ENCODE results near the gene ARL4C. TPM values are rescaled to one million over a fixed set of nuclear protein-coding genes. Genes with fewer than 3 reads are reported as not detected.

The ARL4C gene
- polyA plus RNA-seq, 1 of the 3 experiments (the other 2 are of a cell fraction) = 24.0 TPM

- 66% methylated on average over 9 of the region's 9 CpGs for WGBS (ENCODE audit: low lambda C conversion rate)
- H3K9me3 ChIP-seq = no peaks in the 10 kb centered on the region
- TF ChIP-seq GABPA (IDR thresholded peaks at IDR 0.05; ENCODE audit: low read depth) (no peak), RAD21 (IDR thresholded peaks at IDR 0.05; ENCODE audit: low read length) (peak; percentile 93), SMC3 (IDR thresholded peaks at IDR 0.05; ENCODE audit: low read depth, low read length) (peak; percentile 92), YY1 (IDR thresholded peaks at IDR 0.05; ENCODE audit: low read depth) (no peak), TAF1 (IDR thresholded peaks at IDR 0.05; ENCODE audit: borderline replicate concordance, low read depth, low read length) (no peak), USF2 (IDR thresholded peaks at IDR 0.05; ENCODE audit: borderline replicate concordance, low read depth, low read length) (no peak), NRF1 (IDR thresholded peaks at IDR 0.05; ENCODE audit: low read depth, low read length) (no peak)
- TF ChIP-seq, protein P1, sequence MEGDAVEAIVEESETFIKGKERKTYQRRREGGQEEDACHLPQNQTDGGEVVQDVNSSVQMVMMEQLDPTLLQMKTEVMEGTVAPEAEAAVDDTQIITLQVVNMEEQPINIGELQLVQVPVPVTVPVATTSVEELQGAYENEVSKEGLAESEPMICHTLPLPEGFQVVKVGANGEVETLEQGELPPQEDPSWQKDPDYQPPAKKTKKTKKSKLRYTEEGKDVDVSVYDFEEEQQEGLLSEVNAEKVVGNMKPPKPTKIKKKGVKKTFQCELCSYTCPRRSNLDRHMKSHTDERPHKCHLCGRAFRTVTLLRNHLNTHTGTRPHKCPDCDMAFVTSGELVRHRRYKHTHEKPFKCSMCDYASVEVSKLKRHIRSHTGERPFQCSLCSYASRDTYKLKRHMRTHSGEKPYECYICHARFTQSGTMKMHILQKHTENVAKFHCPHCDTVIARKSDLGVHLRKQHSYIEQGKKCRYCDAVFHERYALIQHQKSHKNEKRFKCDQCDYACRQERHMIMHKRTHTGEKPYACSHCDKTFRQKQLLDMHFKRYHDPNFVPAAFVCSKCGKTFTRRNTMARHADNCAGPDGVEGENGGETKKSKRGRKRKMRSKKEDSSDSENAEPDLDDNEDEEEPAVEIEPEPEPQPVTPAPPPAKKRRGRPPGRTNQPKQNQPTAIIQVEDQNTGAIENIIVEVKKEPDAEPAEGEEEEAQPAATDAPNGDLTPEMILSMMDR (IDR thresholded peaks at IDR 0.05) = peak; percentile 64
- TF ChIP-seq, protein P2, sequence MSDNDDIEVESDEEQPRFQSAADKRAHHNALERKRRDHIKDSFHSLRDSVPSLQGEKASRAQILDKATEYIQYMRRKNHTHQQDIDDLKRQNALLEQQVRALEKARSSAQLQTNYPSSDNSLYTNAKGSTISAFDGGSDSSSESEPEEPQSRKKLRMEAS (IDR thresholded peaks at IDR 0.05; ENCODE audit: low read depth) = no peak
- TF ChIP-seq, protein P3, sequence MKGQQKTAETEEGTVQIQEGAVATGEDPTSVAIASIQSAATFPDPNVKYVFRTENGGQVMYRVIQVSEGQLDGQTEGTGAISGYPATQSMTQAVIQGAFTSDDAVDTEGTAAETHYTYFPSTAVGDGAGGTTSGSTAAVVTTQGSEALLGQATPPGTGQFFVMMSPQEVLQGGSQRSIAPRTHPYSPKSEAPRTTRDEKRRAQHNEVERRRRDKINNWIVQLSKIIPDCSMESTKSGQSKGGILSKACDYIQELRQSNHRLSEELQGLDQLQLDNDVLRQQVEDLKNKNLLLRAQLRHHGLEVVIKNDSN (IDR thresholded peaks at IDR 0.05; ENCODE audit: borderline replicate concordance, low read depth) = no peak
- peak; percentile 61 for DNase-seq
- H2AFZ ChIP-seq (ENCODE audit: low read depth) = no peak overlapping the region
- peaks cover 14% of the 10 kb centered on the region for H3F3A ChIP-seq (replicated peaks; ENCODE audit: insufficient read depth)
- H3K4me3 ChIP-seq (ENCODE audit: low read depth in 2 of 2, low read length in 1 of 2) = no peak overlapping the region
- H4K20me1 ChIP-seq (ENCODE audit: insufficient read depth) = peaks cover 8% of the 10 kb centered on the region; the same call in 1 of the 2 replicates
- POLR2A ChIA-PET = no interaction called here
- no peak overlapping the region for H3K9ac ChIP-seq
- H3K79me2 ChIP-seq (ENCODE audit: insufficient read depth) = peaks cover 9% of the 10 kb centered on the region
- no peaks in the 10 kb centered on the region for H3K9me2 ChIP-seq
- H3K4me2 ChIP-seq = no peak overlapping the region
- no peak overlapping the region for H3K27ac ChIP-seq (ENCODE audit: low read depth in 2 of 2, low read length in 1 of 2)
- CTCF ChIA-PET = interaction anchor here (0.6 to 4.2 kb wide), 38 partner anchors 10 to 616 kb away, joined by 3 to 55 read pairs (median 4); no protein-coding TSS in a partner anchor
- no peaks in the 10 kb centered on the region for H3K36me3 ChIP-seq (replicated peaks in 1 of 2; ENCODE audit: control insufficient read depth in 1 of 2, insufficient read depth in 2 of 2, low read length in 1 of 2)
- peaks cover 6 to 8% of the 10 kb centered on the region in 2 experiments; a peak in 2 of 4 replicates for H3K4me1 ChIP-seq (ENCODE audit: control insufficient read depth in 1 of 2, insufficient read depth in 2 of 2, low read depth in 1 of 2, low read length in 1 of 2)
- H3K27me3 ChIP-seq (ENCODE audit: insufficient read depth) = no peaks in the 10 kb centered on the region
Observed at GRCh38 chr2:234500394-234501006, 3.6 kb upstream of the ARL4C start.

- Histone ChIP-seq H3K9me2 (no peaks in the 10 kb centered on the region), H3K9ac (no peak overlapping the region; the same call in 1 of the 2 replicates), H3K4me3 (ENCODE audit: low read depth in 2 of 2, low read length in 1 of 2) (peak overlapping the region in 1 of 2 experiments; percentile 48; a peak in 2 of 4 replicates), H3K36me3 (replicated peaks in 1 of 2; ENCODE audit: control insufficient read depth in 1 of 2, insufficient read depth in 2 of 2, low read length in 1 of 2) (peaks cover 0 to 2% of the 10 kb centered on the region in 2 experiments), H3K27ac (ENCODE audit: low read depth in 2 of 2, low read length in 1 of 2) (no peak overlapping the region), H2AFZ (ENCODE audit: low read depth) (no peak overlapping the region; the same call in 1 of the 2 replicates), H3K4me1 (ENCODE audit: control insufficient read depth in 1 of 2, insufficient read depth in 2 of 2, low read depth in 1 of 2, low read length in 1 of 2) (peaks cover under 1 to 20% of the 10 kb centered on the region in 2 experiments; a peak in 3 of 4 replicates), H4K20me1 (ENCODE audit: insufficient read depth) (peaks cover 32% of the 10 kb centered on the region), H3F3A (replicated peaks; ENCODE audit: insufficient read depth) (peaks cover 8% of the 10 kb centered on the region), H3K9me3 (no peaks in the 10 kb centered on the region), H3K79me2 (ENCODE audit: insufficient read depth) (peaks cover 37% of the 10 kb centered on the region), H3K4me2 (peak overlapping the region; percentile 51; the same call in 1 of the 2 replicates), H3K27me3 (ENCODE audit: insufficient read depth) (no peaks in the 10 kb centered on the region)
- TF ChIP-seq RCOR1 (IDR thresholded peaks at IDR 0.05; ENCODE audit: low read length) = no peak
- TF ChIP-seq NRF1 (IDR thresholded peaks at IDR 0.05; ENCODE audit: low read depth, low read length) = no peak
- TF ChIP-seq FOXM1 (IDR thresholded peaks at IDR 0.05; ENCODE audit: low read depth) = no peak
- TF ChIP-seq ELF1 (IDR thresholded peaks at IDR 0.05) = no peak
- TF ChIP-seq, protein P1 (IDR thresholded peaks at IDR 0.05) = no peak
- TF ChIP-seq SIN3A (IDR thresholded peaks at IDR 0.05; ENCODE audit: borderline replicate concordance, low read depth, low read length) = no peak
- no peak for TF ChIP-seq TCF12 (IDR thresholded peaks at IDR 0.05)
- no peak for TF ChIP-seq NFIC (IDR thresholded peaks at IDR 0.05; ENCODE audit: borderline replicate concordance)
- no peak for TF ChIP-seq MXI1 (IDR thresholded peaks at IDR 0.05; ENCODE audit: low read depth, low read length)
- no peak for TF ChIP-seq USF2 (IDR thresholded peaks at IDR 0.05; ENCODE audit: borderline replicate concordance, low read depth, low read length)
- no peak for TF ChIP-seq GATA2 (CRISPR knock-in tag; IDR thresholded peaks at IDR 0.05)
- TF ChIP-seq YY1 (IDR thresholded peaks at IDR 0.05; ENCODE audit: low read depth) = no peak
- POLR2A ChIA-PET = interaction anchor here (0.6 to 2.7 kb wide), 9 partner anchors 15 to 499 kb away, joined by 3 to 11 read pairs (median 5); no protein-coding TSS in a partner anchor
- no peak for DNase-seq
- CTCF ChIA-PET = interaction anchor here (0.6 to 5.0 kb wide), 17 partner anchors 8 to 619 kb away, joined by 3 to 39 read pairs (median 4); no protein-coding TSS in a partner anchor
- 98% methylated on average over 16 of the region's 37 CpGs for WGBS (ENCODE audit: low lambda C conversion rate)
Observed at GRCh38 chr2:234497594-234498235, 834 bp upstream of the ARL4C start.

Measured in SK-N-SH (cell line).